ENCODE results near the gene TPK1.
"Not testable (repeated sequence)": the region's sequence is repeated elsewhere in the genome, so short reads cannot be mapped to it uniquely, and the experiment has no call there.

Gene TPK1

GRCh38 chr7:144629598-144629997 is 206.3 kb downstream of the TPK1 start:
- no peak for DNase-seq (ENCODE audit: low spot score)

GRCh38 chr7:144629011-144629410 is 206.8 kb downstream of the TPK1 start:
- DNase-seq (ENCODE audit: low spot score): no peak

GRCh38 chr7:144628176-144628575 is 207.7 kb downstream of the TPK1 start:
- DNase-seq (ENCODE audit: low spot score): no peak

GRCh38 chr7:144622745-144623144 is 213.1 kb downstream of the TPK1 start:
- no peak for DNase-seq (ENCODE audit: low spot score)

- DNase-seq (ENCODE audit: low spot score): no peak
Measured at GRCh38 chr7:144606261-144606660, 229.6 kb downstream of the TPK1 start.

- no peak for DNase-seq (ENCODE audit: low spot score)
Measured at GRCh38 chr7:144596953-144597352, 238.9 kb downstream of the TPK1 start.

- no peak for DNase-seq (ENCODE audit: low spot score)
Measured at GRCh38 chr7:144594580-144594979, 241.3 kb downstream of the TPK1 start.

- DNase-seq (ENCODE audit: low spot score): no peak
Measured at GRCh38 chr7:144588559-144589051, 247.2 kb downstream of the TPK1 start.

GRCh38 chr7:144587701-144588100 is 248.2 kb downstream of the TPK1 start:
- no peak for DNase-seq (ENCODE audit: low spot score)

- DNase-seq (ENCODE audit: low spot score): no peak
Measured at GRCh38 chr7:144584726-144585125, 251.1 kb downstream of the TPK1 start.

- DNase-seq (ENCODE audit: low spot score): no peak
Measured at GRCh38 chr7:144579687-144580086, 256.2 kb downstream of the TPK1 start.

- DNase-seq (ENCODE audit: low spot score): no peak
Measured at GRCh38 chr7:144575456-144575855, 260.4 kb downstream of the TPK1 start.

- DNase-seq (ENCODE audit: low spot score): not testable (repeated sequence)
Measured at GRCh38 chr7:144574753-144575152, 261.1 kb downstream of the TPK1 start.

GRCh38 chr7:144568233-144568632 is 267.6 kb downstream of the TPK1 start:
- DNase-seq (ENCODE audit: low spot score): no peak

GRCh38 chr7:144565586-144565985 is 270.3 kb downstream of the TPK1 start:
- no peak for DNase-seq (ENCODE audit: low spot score)

- no peak for DNase-seq (ENCODE audit: low spot score)
Measured at GRCh38 chr7:144549861-144550260, 286.0 kb downstream of the TPK1 start.

GRCh38 chr7:144548556-144548955 is 287.3 kb downstream of the TPK1 start:
- no peak for DNase-seq (ENCODE audit: low spot score)

GRCh38 chr7:144547888-144548287 is 288.0 kb downstream of the TPK1 start:
- no peak for DNase-seq (ENCODE audit: low spot score)

- DNase-seq (ENCODE audit: low spot score): no peak
Measured at GRCh38 chr7:144546782-144547181, 289.1 kb downstream of the TPK1 start.

- DNase-seq (ENCODE audit: low spot score): no peak
Measured at GRCh38 chr7:144545330-144545729, 290.5 kb downstream of the TPK1 start.

GRCh38 chr7:144534655-144535395 is 301.0 kb downstream of the TPK1 start:
- DNase-seq (ENCODE audit: low spot score): no peak

GRCh38 chr7:144534196-144534595 is 301.7 kb downstream of the TPK1 start:
- DNase-seq (ENCODE audit: low spot score): no peak

GRCh38 chr7:144531181-144531580 is 304.7 kb downstream of the TPK1 start:
- no peak for DNase-seq (ENCODE audit: low spot score)

GRCh38 chr7:144529269-144529926 is 306.5 kb downstream of the TPK1 start:
- DNase-seq (ENCODE audit: low spot score): no peak
